Stomach (tissue), 4 donors: Measurements from ENCODE around the gene MOB3B.

Experiments
- EP300 ChIP-seq: sonication (generic); formaldehyde crosslinking; IDR thresholded peaks from one replicate; pipeline ENCODE4 v1.6.1; 2017; ENCODE audit warnings: antibody characterized with exemption
- POLR2A ChIP-seq, 4 donors: fragments of 450-650 bp; IDR thresholded peaks; one replicate each; pipeline ENCODE4 v1.6.1; 2016; ENCODE audit warnings: antibody characterized with exemption in 4 of 4, control low read depth in 2 of 4, mild to moderate bottlenecking in 1 of 4, moderate library complexity in 1 of 4
- POLR2AphosphoS5 ChIP-seq, 3 donors: sonication (generic); formaldehyde crosslinking; IDR thresholded peaks; one replicate each; pipeline ENCODE4 v1.6.1; 2016; ENCODE audit warnings: antibody characterized with exemption in 3 of 3
- TF ChIP-seq, protein P1 (sequence below), 7 experiments: fragments of 450-650 bp in 4 of 7; fragments of 200-600 bp in 3 of 7; sonication (generic) in 3 of 7; IDR thresholded peaks; one replicate each; pipeline ENCODE4 v1.5.1; 2016 to 2019; ENCODE audit warnings: antibody characterized with exemption in 7 of 7, control low read depth in 2 of 7, mild to moderate bottlenecking in 1 of 7

DNA sequence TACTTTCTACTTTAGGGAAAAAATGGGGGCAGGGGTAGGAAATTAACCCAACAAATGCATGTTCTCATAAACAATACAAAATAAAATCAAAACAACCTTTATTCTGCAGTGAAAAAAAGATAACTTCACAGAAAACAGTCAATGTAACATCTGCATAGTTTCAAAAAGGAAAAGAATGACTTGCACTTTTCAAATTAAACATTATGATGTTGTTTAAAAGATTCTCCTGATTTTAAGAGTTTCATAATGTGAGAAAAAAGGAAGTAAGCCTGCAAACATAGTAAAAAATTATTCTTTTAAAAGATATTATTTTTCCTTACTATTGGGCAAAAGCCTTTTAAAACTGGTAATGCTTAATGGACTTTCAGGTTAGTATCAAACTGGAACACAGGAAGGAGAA, 36.1 kb upstream of the MOB3B start:
- TF ChIP-seq, protein P1, sequence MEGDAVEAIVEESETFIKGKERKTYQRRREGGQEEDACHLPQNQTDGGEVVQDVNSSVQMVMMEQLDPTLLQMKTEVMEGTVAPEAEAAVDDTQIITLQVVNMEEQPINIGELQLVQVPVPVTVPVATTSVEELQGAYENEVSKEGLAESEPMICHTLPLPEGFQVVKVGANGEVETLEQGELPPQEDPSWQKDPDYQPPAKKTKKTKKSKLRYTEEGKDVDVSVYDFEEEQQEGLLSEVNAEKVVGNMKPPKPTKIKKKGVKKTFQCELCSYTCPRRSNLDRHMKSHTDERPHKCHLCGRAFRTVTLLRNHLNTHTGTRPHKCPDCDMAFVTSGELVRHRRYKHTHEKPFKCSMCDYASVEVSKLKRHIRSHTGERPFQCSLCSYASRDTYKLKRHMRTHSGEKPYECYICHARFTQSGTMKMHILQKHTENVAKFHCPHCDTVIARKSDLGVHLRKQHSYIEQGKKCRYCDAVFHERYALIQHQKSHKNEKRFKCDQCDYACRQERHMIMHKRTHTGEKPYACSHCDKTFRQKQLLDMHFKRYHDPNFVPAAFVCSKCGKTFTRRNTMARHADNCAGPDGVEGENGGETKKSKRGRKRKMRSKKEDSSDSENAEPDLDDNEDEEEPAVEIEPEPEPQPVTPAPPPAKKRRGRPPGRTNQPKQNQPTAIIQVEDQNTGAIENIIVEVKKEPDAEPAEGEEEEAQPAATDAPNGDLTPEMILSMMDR (IDR thresholded peaks at IDR 0.05) = no peak
- TF ChIP-seq POLR2A (IDR thresholded peaks at IDR 0.05) (no peak), EP300 (no peak), POLR2AphosphoS5 (IDR thresholded peaks at IDR 0.05) (no peak)
